Kidney (tissue), 14 donors: ENCODE data around the gene WWOX. TPM values are rescaled to one million over a fixed set of nuclear protein-coding genes. Genes with fewer than 3 reads are reported as not detected.

Source experiments
- DNase-seq, 5 donors: peaks; one replicate each; pipeline ENCODE4 v3.0.0-alpha.2; 2013 to 2020
- FAIRE-seq: peaks from 2 replicates; lab custom pipeline; 2012; peaks lifted over from hg19 to GRCh38; lab: Jason Lieb, UNC
- H3K27ac ChIP-seq, 2 donors: one replicate each; pipeline ENCODE4 v1.7.0; 2013; ENCODE audit warnings: low read depth in 2 of 2, low read length in 2 of 2, inconsistent platforms in 1 of 2
- H3K27me3 ChIP-seq: one replicate; pipeline ENCODE4 v1.7.1; 2013; ENCODE audit warnings: low read length, inconsistent platforms; ENCODE audit not compliant: control insufficient read depth, insufficient read depth
- H3K36me3 ChIP-seq, 3 donors: one replicate each; pipeline versions ENCODE4 v1.7.0 to v1.7.1; 2013; ENCODE audit warnings: low read length in 3 of 3, control low read depth in 1 of 3, inconsistent platforms in 1 of 3; ENCODE audit not compliant: insufficient read depth in 3 of 3, control insufficient read depth in 2 of 3
- H3K4me1 ChIP-seq, 3 donors: one replicate each; pipeline versions ENCODE4 v1.7.0 to v1.7.1; 2013; ENCODE audit warnings: low read length in 3 of 3, inconsistent platforms in 1 of 3, low read depth in 1 of 3; ENCODE audit not compliant: control insufficient read depth in 2 of 3, insufficient read depth in 2 of 3
- H3K4me3 ChIP-seq, 3 donors: one replicate each; pipeline versions ENCODE4 v1.7.0 to v1.8.1; 2013; ENCODE audit warnings: low read length in 3 of 3, control low read depth in 1 of 3, inconsistent platforms in 1 of 3
- H3K9ac ChIP-seq, 3 donors: one replicate each; pipeline versions ENCODE4 v1.7.0 to v1.7.1; 2013; ENCODE audit warnings: low read length in 3 of 3, control low read depth in 1 of 3, inconsistent platforms in 1 of 3
- H3K9me3 ChIP-seq, 3 donors: one replicate each; pipeline versions ENCODE4 v1.7.0 to v1.7.1; 2013; ENCODE audit warnings: low read length in 3 of 3, control low read depth in 1 of 3, inconsistent platforms in 1 of 3; ENCODE audit not compliant: control insufficient read depth in 2 of 3, insufficient read depth in 1 of 3
- CTCF ChIP-seq: IDR thresholded peaks from 3 replicates; pipeline ENCODE4 v1.5.1; 2012; ENCODE audit warnings: mild to moderate bottlenecking, moderate library complexity, borderline replicate concordance; ENCODE audit not compliant: insufficient read depth; ENCODE audit errors: extremely low read depth
- intact Hi-C: fragments of 100-400 bp; cut with DNase I; formaldehyde crosslinking; loops from one replicate; pipeline ENCODE4 v1.11.1; 2022
- polyA plus RNA-seq: library from polyadenylated mRNA; stranded (reverse); fragments of 350-450 nt; fragmentation: Illumina TruSeq; extraction: RNeasy Lipid Tissue Mini Kit (QIAGEN cat#74804); gene quantifications from one replicate; pipeline ENCODE4 v1.2.3, GENCODE V29; 2014; ENCODE audit warnings: low read depth, low replicate concordance; ENCODE audit not compliant: insufficient read depth
- total RNA-seq: library from RNA; stranded (reverse); fragmentation: NEBNext Ultra II Directional; extraction: Animal tissue kit (Norgen Biotek cat#: 25700); gene quantifications from one replicate; pipeline ENCODE4 v1.2.1, GENCODE V29; 2021
- donor health status: control.
- donor health status: control.
- donor health status: control.
- donor health status: control.
- donor health status: control.
- donor health status: DM: yes; HTN: yes; CAD: no.
- donor health status: Normal renal cell carcinoma (clear cell type).

Gene WWOX
- total and polyA plus RNA-seq, 2 donors from 2014 or later, result 22.5 to 30.3 TPM

DNA sequence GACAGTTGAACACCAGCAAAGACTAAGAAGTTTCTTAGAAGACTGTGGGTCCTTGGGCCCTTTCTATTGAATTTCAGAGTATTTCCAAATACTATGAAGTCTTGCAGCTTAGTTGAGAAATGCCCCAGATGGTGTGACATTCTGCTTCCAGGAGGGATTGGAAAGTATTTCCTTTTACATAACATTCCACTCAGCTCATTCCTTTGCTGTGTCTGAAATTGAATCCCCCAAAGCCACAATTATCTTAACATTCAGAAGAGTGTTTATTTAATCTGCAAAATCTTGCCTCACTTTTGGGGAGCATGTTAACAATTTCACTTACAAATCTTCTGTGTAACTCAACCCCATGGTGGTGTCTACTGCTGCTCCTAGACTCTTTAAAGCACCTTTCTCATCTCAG, 307.7 kb downstream of the WWOX start:
- no peaks in the 10 kb centered on the region for H3K36me3 ChIP-seq
- DNase-seq, result peak in 1 of 5 donors; percentile 46
- H3K4me1 ChIP-seq, result no peaks in the 10 kb centered on the region
- no peaks in the 10 kb centered on the region for H3K27me3 ChIP-seq
- no peak overlapping the region for H3K9ac ChIP-seq
- intact Hi-C loops, result no loop called here
- H3K27ac ChIP-seq, result no peak overlapping the region
- no peak for FAIRE-seq
- no peaks in the 10 kb centered on the region for H3K9me3 ChIP-seq
- no peak for TF ChIP-seq CTCF
- no peak overlapping the region for H3K4me3 ChIP-seq

DNA sequence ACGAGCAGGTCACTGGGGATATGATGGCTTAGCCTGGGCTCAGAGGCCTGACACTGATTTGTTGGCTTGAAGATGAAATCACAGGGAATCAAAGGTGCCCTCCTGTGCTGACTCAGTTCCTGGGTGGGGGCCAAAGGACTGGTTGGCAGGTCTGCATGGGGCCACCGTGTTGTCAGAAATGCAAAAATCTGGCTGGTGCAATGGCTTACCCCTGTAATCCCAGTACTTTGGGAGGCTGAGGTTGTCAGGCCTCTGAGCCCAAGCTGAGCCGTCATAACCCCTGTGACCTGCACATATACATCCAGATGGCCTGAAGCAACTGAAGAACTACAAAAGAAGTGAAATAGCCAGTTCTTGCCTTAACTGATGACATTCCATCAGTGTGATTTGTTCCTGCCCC, 314.2 kb downstream of the WWOX start:
- H3K36me3 ChIP-seq, result no peaks in the 10 kb centered on the region
- no peak for TF ChIP-seq CTCF
- H3K4me3 ChIP-seq, result no peak overlapping the region
- no peak overlapping the region for H3K27ac ChIP-seq
- H3K9me3 ChIP-seq, result no peaks in the 10 kb centered on the region
- H3K4me1 ChIP-seq, result no peaks in the 10 kb centered on the region
- H3K27me3 ChIP-seq, result no peaks in the 10 kb centered on the region
- intact Hi-C loops, result no loop called here
- DNase-seq (no peak), FAIRE-seq (no peak)
- no peak overlapping the region for H3K9ac ChIP-seq

DNA sequence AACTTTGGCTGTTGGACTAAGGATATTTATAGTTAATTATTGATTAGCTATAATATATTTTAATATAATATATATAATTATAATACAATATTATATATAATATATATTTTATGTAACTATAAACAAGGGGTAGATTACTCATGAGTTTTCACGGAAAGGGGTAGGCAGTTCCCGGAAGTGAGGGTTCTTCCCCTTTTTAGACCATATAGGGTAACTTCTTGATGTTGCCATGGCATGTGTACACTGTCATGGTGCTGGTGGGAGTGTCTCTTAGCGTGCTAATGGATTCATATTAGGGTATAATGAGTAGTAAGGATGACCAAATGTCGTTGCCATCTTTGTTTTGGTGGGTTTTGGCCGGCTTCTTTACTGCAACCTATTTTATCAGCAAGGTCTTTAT, 315.6 kb downstream of the WWOX start:
- DNase-seq (no peak), FAIRE-seq (no peak)
- no peaks in the 10 kb centered on the region for H3K36me3 ChIP-seq
- no peak overlapping the region for H3K9ac ChIP-seq
- intact Hi-C loops, result no loop called here
- no peaks in the 10 kb centered on the region for H3K9me3 ChIP-seq
- no peaks in the 10 kb centered on the region for H3K27me3 ChIP-seq
- H3K27ac ChIP-seq, result no peak overlapping the region
- no peak for TF ChIP-seq CTCF
- no peak overlapping the region for H3K4me3 ChIP-seq
- no peaks in the 10 kb centered on the region for H3K4me1 ChIP-seq

- H3K4me1 ChIP-seq, result no peaks in the 10 kb centered on the region
- no peaks in the 10 kb centered on the region for H3K9me3 ChIP-seq
- H3K36me3 ChIP-seq, result no peaks in the 10 kb centered on the region
- H3K9ac ChIP-seq, result no peak overlapping the region
- H3K27me3 ChIP-seq, result no peaks in the 10 kb centered on the region
- DNase-seq (no peak), FAIRE-seq (no peak)
- intact Hi-C loops, result no loop called here
- H3K27ac ChIP-seq, result no peak overlapping the region
- TF ChIP-seq CTCF, result no peak
- H3K4me3 ChIP-seq, result no peak overlapping the region
Observed at GRCh38 chr16:78415669-78416068, 316.2 kb downstream of the WWOX start.
